GM12878 (cell line): Measurements from ENCODE around the gene VDR. TPM values are rescaled to one million over a fixed set of nuclear protein-coding genes. Genes with fewer than 3 reads are reported as not detected.

Experiments used
- ATAC-seq: fragments of 200-7000 bp; cut with Tn5 transposase; 3 replicates; pipeline ENCODE4 v1.9.1; 2020; ENCODE audit warnings: mild to moderate bottlenecking, moderate library complexity
- BruUV-seq: library from RNA; stranded (reverse); fragments of 400-500 nt; replicated peaks from 2 replicates; lab custom pipeline; 2021; lab: Mats Ljungman, UMichigan
- CTCF ChIA-PET: fragments of 300-600 bp; sonication (Branson Sonifier 250); formaldehyde crosslinking; extraction: SDS; loops from one replicate; lab custom pipeline; 2021; ENCODE audit warnings: inconsistent platforms; lab: Yijun Ruan, JAX
- POLR2A ChIA-PET: fragments of 350-600 bp; formaldehyde crosslinking; extraction: SDS; loops from one replicate; lab custom pipeline; 2021; ENCODE audit warnings: inconsistent platforms; lab: Charles Lee
- RAD21 ChIA-PET: fragments of 300-600 bp; sonication (Branson Sonifier 250); formaldehyde crosslinking; loops from one replicate; lab custom pipeline; 2023; ENCODE audit warnings: antibody characterized with exemption; ENCODE audit not compliant: unreplicated experiment; lab: Charles Lee
- SMC1A ChIA-PET: fragments of 300-600 bp; sonication (Branson Sonifier 250); formaldehyde crosslinking; loops from one replicate; lab custom pipeline; 2023; ENCODE audit not compliant: unreplicated experiment, uncharacterized antibody; lab: Charles Lee
- DNase-seq: peaks from one replicate; pipeline ENCODE4 v3.0.0-alpha.2; 2011; ENCODE audit warnings: low read depth, low spot score
- FAIRE-seq: peaks from 3 replicates; lab custom pipeline; 2011; peaks lifted over from hg19 to GRCh38; lab: Jason Lieb, UNC
- H2AFZ ChIP-seq: 2 replicates; pipeline ENCODE4 v1.6.0; 2011; ENCODE audit warnings: low read depth, low read length, control low read depth; ENCODE audit not compliant: control insufficient read depth
- H3K27ac ChIP-seq: 2 replicates; pipeline ENCODE4 v1.5.1; 2011; ENCODE audit warnings: control low read depth; ENCODE audit not compliant: control insufficient read depth, insufficient read depth
- H3K27me3 ChIP-seq, 2 experiments: replicated peaks in 1 of 2; 2 replicates each; pipeline versions ENCODE4 v1.6.0 to v1.6.1; 2011; ENCODE audit warnings: low read length in 1 of 2; ENCODE audit not compliant: control insufficient read depth in 2 of 2, insufficient read depth in 2 of 2
- H3K36me3 ChIP-seq, 2 experiments: 2 replicates each; pipeline ENCODE4 v1.5.1; 2011; ENCODE audit warnings: low read length in 1 of 2; ENCODE audit not compliant: control insufficient read depth in 2 of 2, insufficient read depth in 2 of 2
- H3K4me1 ChIP-seq: 2 replicates; pipeline ENCODE4 v1.6.1; 2011; ENCODE audit warnings: mild to moderate bottlenecking, low read length, moderate library complexity, mixed read lengths; ENCODE audit not compliant: control insufficient read depth, insufficient read depth
- H3K4me2 ChIP-seq: 2 replicates; pipeline ENCODE4 v1.6.0; 2011; ENCODE audit warnings: control low read depth; ENCODE audit not compliant: control insufficient read depth, insufficient read depth
- H3K4me3 ChIP-seq: fragments of 200-600 bp; sonication (generic); 2 replicates; pipeline ENCODE4 v1.5.1; 2016
- H3K79me2 ChIP-seq: 2 replicates; pipeline ENCODE4 v1.6.0; 2011; ENCODE audit warnings: low read length; ENCODE audit not compliant: control insufficient read depth, insufficient read depth
- H3K9ac ChIP-seq: 2 replicates; pipeline ENCODE4 v1.8.0; 2011; ENCODE audit warnings: low read length, control low read depth, mixed read lengths; ENCODE audit not compliant: control insufficient read depth, insufficient read depth
- H3K9me3 ChIP-seq: replicated peaks from 3 replicates; pipeline ENCODE4 v1.5.1; 2011; ENCODE audit warnings: mild to moderate bottlenecking, low read length; ENCODE audit not compliant: control insufficient read depth, insufficient read depth
- H4K20me1 ChIP-seq: 2 replicates; pipeline ENCODE4 v1.6.0; 2011; ENCODE audit not compliant: control insufficient read depth, insufficient read depth
- ATF3 ChIP-seq: IDR thresholded peaks from 2 replicates; pipeline ENCODE4 v1.6.1; 2011; ENCODE audit warnings: low read depth, mild to moderate bottlenecking, low read length, moderate library complexity, borderline replicate concordance; ENCODE audit errors: extremely low read depth
- CREM ChIP-seq: IDR thresholded peaks from 2 replicates; pipeline ENCODE4 v1.6.1; 2014; ENCODE audit warnings: antibody characterized with exemption, low read depth
- FOXM1 ChIP-seq: IDR thresholded peaks from 2 replicates; pipeline ENCODE4 v1.6.1; 2012; ENCODE audit warnings: low read depth, mild to moderate bottlenecking, inconsistent platforms, low read length, moderate library complexity
- HDAC6 ChIP-seq: fragments of 200-600 bp; sonication (generic); IDR thresholded peaks from one replicate; pipeline ENCODE4 v1.8.0; 2017; ENCODE audit warnings: antibody characterized with exemption; ENCODE audit not compliant: unreplicated experiment
- JUND ChIP-seq: IDR thresholded peaks from 2 replicates; pipeline ENCODE4 v1.6.1; 2012; ENCODE audit warnings: low read depth, mild to moderate bottlenecking, low read length, improper control_type of control experiment, moderate library complexity
- MAX ChIP-seq: IDR thresholded peaks from 2 replicates; pipeline ENCODE4 v1.6.1; 2012; ENCODE audit warnings: low read depth, low read length, improper control_type of control experiment
- MTA2 ChIP-seq: fragments of 450-650 bp; IDR thresholded peaks from 2 replicates; pipeline ENCODE4 v1.6.1; 2016; ENCODE audit warnings: low read depth, mild to moderate bottlenecking, moderate library complexity
- NFXL1 ChIP-seq: fragments of 450-650 bp; IDR thresholded peaks from 2 replicates; pipeline ENCODE4 v1.6.1; 2017; ENCODE audit warnings: antibody characterized with exemption, mild to moderate bottlenecking, borderline replicate concordance
- PML ChIP-seq: IDR thresholded peaks from 2 replicates; pipeline ENCODE4 v1.6.1; 2012; ENCODE audit warnings: low read length, inconsistent platforms
- RCOR1 ChIP-seq: conservative IDR thresholded peaks from 2 replicates; pipeline ENCODE4 v1.6.1; 2012; ENCODE audit warnings: low read depth, low read length, improper control_type of control experiment
- TAF1 ChIP-seq: IDR thresholded peaks from 2 replicates; pipeline ENCODE4 v1.6.1; 2011; ENCODE audit warnings: mild to moderate bottlenecking, low read depth, low read length, borderline replicate concordance
- ZNF207 ChIP-seq: fragments of 450-650 bp; IDR thresholded peaks from 2 replicates; pipeline ENCODE4 v1.6.1; 2014; ENCODE audit warnings: antibody characterized with exemption, mild to moderate bottlenecking, borderline replicate concordance
- WGBS: methylation state at CpG from one replicate; pipeline ENCODE4 v1.1.6; 2016; ENCODE audit warnings: low lambda C conversion rate; ENCODE audit not compliant: insufficient replicate concordance, insufficient coverage; ENCODE audit errors: missing lambda C conversion rate; 5-methylcytosine and 5-hydroxymethylcytosine counted together
- in situ Hi-C: fragments of 300-500 bp; cut with MboI; formaldehyde crosslinking; loops from 9 replicates; pipeline ENCODE4 v1.14.3; 2018; ENCODE audit warnings: mixed read lengths
- intact Hi-C: fragments of 100-400 bp; cut with micrococcal nuclease; formaldehyde crosslinking; loops from one replicate; pipeline ENCODE4 v1.14.2; 2022; ENCODE audit not compliant: unreplicated experiment
- polyA plus RNA-seq, 11 experiments: library from polyadenylated mRNA; depleted of rRNA in 4 of 11; unstranded in 6 of 11; stranded (reverse) in 5 of 11; fragments of >200 nt; fragmentation: Nextera tagmentation in 4 of 11; fragmentation: Illumina TruSeq in 1 of 11; extraction: Ambion mirVana in 4 of 11; extraction: Trizol in 1 of 11; gene quantifications; 1 replicate in 1 of 11; 2 replicates in 10 of 11; pipeline versions ENCODE4 v1.2.1 to v1.2.3, GENCODE V29; 2011 to 2016; ENCODE audit warnings: inconsistent platforms in 2 of 11, missing spikeins in 2 of 11, low read depth in 1 of 11
- total RNA-seq, 4 experiments: library from RNA; depleted of rRNA in 3 of 4; stranded (reverse); fragments of >200 nt in 3 of 4; fragmentation: Illumina TruSeq in 1 of 4; extraction: Trizol in 1 of 4; gene quantifications; 2 replicates each; pipeline versions ENCODE4 v1.2.1 to v1.2.3, GENCODE V29; 2013 to 2021
- TF ChIP-seq, protein P1 (sequence below): fragments of 450-650 bp; IDR thresholded peaks from 2 replicates; pipeline ENCODE4 v1.6.1; 2017; ENCODE audit warnings: mild to moderate bottlenecking, moderate library complexity
- TF ChIP-seq, protein P2 (sequence below): fragments of 450-650 bp; IDR thresholded peaks from 2 replicates; pipeline ENCODE4 v1.6.1; 2017; ENCODE audit warnings: low read depth, mild to moderate bottlenecking, moderate library complexity

Gene VDR
- total and polyA plus RNA-seq, 10 of the 15 experiments (the other 5 are each of a cell fraction or from before 2014, with no cell fraction given) = 0.27 to 7.9 (median 3.0) TPM

- Histone ChIP-seq H3K9me3 (no peaks in the 10 kb centered on the region), H3K4me3 (no peak overlapping the region), H3K27me3 (no peaks in the 10 kb centered on the region), H3K4me2 (no peak overlapping the region), H3K79me2 (no peaks in the 10 kb centered on the region), H3K9ac (no peak overlapping the region), H2AFZ (no peak overlapping the region), H3K4me1 (peaks cover 31% of the 10 kb centered on the region), H3K36me3 (no peaks in the 10 kb centered on the region), H4K20me1 (no peaks in the 10 kb centered on the region), H3K27ac (no peak overlapping the region)
- DNase-seq (no peak), FAIRE-seq (no peak), ATAC-seq (no peak)
- in situ Hi-C loops (no loop called here), intact Hi-C loops (no loop called here)
- ChIA-PET CTCF (interaction anchor here (0.7 to 4.4 kb wide), 14 partner anchors 9 to 157 kb away, joined by 3 to 28 read pairs (median 4); no protein-coding TSS in a partner anchor), SMC1A (interaction anchor here (1.0 to 3.9 kb wide), 7 partner anchors 10 to 258 kb away, joined by 3 to 21 read pairs (median 4); partner anchors contain the start of gene ASB8), POLR2A (interaction anchor here (0.5 kb wide), 1 partner anchor 86 kb away, joined by 6 read pairs; no protein-coding TSS in a partner anchor), RAD21 (interaction anchor here (1.0 to 4.3 kb wide), 3 partner anchors 10 to 31 kb away, joined by 4 to 28 read pairs (median 10); no protein-coding TSS in a partner anchor)
- WGBS = 91% methylated on average over 5 of the region's 5 CpGs
- BruUV-seq = no TSS peak
- TF ChIP-seq MTA2 (no peak), MAX (no peak), RCOR1 (no peak), ATF3 (no peak), FOXM1 (no peak), PML (no peak), NFXL1 (no peak), ZNF207 (no peak), TAF1 (no peak), CREM (no peak), HDAC6 (no peak), JUND (no peak)
- TF ChIP-seq, protein P1, sequence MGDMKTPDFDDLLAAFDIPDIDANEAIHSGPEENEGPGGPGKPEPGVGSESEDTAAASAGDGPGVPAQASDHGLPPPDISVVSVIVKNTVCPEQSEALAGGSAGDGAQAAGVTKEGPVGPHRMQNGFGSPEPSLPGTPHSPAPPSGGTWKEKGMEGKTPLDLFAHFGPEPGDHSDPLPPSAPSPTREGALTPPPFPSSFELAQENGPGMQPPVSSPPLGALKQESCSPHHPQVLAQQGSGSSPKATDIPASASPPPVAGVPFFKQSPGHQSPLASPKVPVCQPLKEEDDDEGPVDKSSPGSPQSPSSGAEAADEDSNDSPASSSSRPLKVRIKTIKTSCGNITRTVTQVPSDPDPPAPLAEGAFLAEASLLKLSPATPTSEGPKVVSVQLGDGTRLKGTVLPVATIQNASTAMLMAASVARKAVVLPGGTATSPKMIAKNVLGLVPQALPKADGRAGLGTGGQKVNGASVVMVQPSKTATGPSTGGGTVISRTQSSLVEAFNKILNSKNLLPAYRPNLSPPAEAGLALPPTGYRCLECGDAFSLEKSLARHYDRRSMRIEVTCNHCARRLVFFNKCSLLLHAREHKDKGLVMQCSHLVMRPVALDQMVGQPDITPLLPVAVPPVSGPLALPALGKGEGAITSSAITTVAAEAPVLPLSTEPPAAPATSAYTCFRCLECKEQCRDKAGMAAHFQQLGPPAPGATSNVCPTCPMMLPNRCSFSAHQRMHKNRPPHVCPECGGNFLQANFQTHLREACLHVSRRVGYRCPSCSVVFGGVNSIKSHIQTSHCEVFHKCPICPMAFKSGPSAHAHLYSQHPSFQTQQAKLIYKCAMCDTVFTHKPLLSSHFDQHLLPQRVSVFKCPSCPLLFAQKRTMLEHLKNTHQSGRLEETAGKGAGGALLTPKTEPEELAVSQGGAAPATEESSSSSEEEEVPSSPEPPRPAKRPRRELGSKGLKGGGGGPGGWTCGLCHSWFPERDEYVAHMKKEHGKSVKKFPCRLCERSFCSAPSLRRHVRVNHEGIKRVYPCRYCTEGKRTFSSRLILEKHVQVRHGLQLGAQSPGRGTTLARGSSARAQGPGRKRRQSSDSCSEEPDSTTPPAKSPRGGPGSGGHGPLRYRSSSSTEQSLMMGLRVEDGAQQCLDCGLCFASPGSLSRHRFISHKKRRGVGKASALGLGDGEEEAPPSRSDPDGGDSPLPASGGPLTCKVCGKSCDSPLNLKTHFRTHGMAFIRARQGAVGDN = no peak
- TF ChIP-seq, protein P2, sequence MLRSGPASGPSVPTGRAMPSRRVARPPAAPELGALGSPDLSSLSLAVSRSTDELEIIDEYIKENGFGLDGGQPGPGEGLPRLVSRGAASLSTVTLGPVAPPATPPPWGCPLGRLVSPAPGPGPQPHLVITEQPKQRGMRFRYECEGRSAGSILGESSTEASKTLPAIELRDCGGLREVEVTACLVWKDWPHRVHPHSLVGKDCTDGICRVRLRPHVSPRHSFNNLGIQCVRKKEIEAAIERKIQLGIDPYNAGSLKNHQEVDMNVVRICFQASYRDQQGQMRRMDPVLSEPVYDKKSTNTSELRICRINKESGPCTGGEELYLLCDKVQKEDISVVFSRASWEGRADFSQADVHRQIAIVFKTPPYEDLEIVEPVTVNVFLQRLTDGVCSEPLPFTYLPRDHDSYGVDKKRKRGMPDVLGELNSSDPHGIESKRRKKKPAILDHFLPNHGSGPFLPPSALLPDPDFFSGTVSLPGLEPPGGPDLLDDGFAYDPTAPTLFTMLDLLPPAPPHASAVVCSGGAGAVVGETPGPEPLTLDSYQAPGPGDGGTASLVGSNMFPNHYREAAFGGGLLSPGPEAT = no peak
Observed at GRCh38 chr12:47899466-47899865, 5.3 kb downstream of the VDR start.
